ENCODE data around the gene AFMID.
"Not testable (repeated sequence)": the region's sequence is repeated elsewhere in the genome, so short reads cannot be mapped to it uniquely, and the experiment has no call there.

The AFMID gene

DNA sequence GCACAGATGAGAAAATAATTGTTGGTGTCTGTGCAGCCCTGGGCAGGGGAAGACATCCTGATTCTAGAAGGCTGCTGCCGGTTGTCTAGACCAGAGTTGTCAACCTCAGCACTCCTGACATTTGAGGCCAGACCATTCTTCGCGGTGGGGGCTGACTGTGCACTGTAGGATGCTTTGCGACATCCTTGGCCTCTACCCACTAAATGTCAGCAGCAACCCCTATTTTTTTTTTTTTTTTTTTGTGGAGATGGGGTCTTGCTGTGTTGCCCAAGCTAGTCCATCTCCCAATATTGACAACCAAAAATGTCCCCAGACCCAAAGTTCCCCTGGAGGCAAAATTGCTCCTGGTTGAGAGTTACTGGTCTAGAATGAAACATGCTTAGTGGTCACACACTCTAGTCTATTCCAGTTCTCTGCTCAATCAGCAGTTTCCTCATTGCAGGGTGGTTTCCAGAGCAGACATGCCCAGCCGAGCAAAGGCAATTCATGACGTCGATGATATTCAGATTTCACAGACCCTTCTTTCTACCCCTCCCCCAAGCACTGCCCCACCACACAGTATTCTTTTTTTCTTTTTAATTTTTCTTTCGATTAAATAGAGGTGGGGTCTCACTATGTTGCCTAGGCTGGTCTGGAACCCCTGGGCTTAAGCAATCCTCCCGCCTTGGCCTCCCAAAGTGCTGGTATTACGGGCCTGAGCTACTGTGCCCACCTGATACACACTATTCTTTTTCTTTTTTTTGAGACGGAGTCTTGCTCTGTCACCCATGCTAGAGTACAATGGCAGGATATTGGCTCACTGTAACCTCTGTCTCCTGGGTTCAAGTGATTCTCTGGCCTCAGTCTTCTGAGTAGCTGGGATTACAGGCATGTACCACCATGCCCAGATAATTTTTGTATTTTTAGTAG lies 32.0 kb upstream of the AFMID start:
- DNase-seq (ENCODE audit: low spot score), result no peak

DNA sequence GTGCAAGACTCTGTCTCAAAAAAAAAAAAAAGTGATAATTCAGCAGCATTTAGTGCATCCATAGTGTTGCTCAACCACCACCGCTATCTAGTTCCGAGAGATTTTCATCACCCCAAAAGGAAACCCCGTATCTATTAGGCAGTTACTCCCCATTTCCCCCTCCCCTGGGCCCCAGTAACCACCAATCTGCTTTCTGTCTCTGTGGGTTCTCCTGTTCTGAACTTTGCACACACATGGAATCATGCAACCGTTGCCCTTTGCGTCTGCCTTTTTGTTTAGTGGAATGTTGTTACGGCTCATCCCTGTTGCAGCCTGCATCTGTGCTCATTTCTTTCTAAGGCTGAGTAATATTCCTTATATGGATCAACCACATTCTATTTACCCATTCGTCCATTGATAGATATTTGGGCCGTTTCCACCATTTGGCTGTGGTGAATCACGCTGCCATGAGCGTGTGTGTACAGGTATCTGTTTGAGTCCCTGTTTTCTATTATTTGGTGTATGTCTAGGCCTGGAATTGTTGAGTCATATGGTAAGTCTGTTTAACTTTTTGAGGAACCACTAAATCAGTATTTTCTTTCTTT lies 27.5 kb upstream of the AFMID start:
- no peak for DNase-seq (ENCODE audit: low spot score)

DNA sequence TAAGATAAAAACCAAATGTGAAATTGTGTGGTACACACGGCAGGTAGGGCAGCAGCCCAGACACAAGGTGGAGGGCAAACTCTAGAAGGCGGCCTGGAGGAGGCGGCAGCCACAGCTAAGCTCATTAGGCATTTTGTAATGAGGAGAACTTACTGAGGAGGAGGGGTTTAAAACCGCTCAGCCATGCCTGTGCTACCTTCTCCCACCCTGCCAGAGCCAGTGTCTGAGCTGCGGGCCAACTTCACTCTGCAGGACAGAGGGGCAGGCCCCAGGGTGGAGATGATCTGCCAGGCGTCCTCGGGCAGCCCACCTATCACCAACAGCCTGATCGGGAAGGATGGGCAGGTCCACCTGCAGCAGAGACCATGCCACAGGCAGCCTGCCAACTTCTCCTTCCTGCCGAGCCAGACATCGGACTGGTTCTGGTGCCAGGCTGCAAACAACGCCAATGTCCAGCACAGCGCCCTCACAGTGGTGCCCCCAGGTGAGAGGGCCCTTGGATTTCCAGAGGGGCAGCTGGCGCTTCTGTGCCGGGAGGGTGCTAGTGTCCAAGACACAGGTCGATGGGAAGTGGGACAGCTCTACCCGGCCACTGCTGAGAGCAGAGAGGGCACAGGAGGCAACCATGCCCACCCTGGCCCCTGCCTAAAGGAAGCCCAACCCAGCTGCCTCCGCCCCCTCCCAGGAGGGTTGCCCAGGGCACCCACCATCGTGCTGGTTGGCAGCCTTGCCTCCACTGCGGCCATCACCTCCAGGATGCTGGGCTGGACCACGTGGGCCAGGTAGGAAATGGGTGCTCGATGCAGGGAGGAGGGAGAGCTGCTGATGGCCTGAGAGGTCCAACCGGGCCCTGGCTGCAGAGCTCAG lies 23.0 kb upstream of the AFMID start:
- DNase-seq (ENCODE audit: low spot score), result no peak

DNA sequence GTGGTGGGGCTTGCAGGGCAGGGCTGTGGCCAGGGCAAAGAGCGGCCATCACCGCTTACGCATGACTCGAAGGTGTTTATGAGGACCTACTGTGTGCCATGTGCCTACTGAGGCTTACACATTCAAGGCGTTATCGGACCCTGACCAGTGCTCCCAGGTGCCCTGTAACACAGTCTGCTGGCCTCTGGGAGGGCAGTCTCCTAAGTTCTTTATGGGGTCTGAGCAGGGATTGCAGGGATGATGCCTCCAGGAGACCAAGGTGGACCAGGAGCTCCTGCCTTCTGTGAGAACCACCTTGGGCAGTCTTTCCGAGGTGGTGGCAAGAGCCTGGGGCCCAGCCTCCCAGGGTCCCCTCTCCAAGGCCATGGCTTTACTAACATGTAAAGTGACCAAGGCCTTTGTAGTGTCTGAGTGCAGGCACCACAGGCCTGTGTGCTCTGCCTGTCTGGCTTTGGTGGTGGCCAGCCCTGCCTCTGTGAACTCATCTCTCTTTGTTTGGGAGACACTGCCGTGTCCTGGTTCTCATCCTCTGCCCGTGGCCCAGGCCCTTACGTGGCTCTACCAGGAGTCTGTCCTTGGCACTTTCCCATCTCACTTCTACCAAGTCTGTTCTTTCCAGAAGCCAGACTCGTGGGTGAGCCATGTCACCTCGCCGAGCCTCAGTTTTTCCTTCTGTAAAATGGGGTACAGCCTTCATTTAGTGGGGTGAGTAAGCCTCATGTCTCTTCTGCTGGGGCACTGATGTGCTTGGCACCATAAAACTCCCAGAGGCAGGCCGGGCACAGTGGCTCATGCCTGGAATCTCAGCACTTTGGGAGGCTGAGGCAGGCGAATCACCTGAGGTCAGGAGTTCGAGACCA lies 22.2 kb upstream of the AFMID start:
- DNase-seq (ENCODE audit: low spot score), result no peak

DNA sequence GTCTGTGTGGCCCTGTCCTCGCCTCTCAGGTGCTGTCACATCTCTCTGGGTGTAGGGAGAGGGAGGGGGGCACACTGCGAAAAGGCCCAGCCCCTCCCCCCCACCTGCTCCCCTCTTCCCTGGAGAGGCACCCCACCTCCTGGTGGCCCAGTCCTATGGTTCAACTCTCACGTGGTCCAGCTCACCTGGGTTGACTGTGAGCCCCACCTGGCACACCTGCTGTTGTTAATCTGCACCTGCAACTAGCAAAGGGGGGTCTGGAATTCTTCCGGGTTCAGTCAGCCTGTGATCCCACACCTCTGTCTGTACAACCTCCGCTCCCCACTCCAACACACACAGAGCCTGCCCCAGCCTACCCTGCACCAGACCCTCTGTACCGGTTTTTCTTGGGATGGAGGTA lies 20.7 kb upstream of the AFMID start:
- DNase-seq (ENCODE audit: low spot score), result no peak

DNA sequence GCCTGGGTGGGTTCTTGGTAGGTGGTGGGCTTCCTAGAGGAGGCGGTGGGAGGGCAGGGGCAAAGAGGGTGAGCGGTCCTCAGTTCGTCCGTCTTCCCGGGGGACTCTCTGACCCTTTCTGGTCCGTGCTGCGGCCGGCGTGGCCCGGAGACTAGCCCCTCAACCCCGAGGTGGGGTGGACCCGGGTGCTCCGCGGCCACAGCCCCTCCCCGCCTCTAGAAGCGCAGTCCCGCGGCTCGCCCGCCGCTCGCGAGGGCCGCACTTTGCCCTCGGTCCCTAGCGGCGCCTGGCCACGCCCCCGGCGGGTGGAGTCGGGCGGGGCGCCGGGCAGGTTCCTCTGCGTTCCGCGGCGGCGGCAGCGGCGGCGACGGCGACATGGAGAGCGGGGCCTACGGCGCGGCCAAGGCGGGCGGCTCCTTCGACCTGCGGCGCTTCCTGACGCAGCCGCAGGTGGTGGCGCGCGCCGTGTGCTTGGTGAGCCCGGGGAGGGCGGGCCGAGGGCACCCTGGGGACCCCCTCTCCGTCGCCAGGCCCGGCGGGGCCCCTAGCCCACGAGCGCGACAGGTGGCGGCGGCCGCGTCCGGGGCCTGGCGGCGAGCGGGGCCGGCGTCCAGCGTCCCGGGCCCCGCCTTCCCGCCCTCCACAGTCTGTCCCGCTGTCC lies 18.8 kb upstream of the AFMID start, which contains the start of gene SYNGR2:
SYNGR2 (plus strand) TSS at position 340 of the 661 bp plus-strand sequence; CDS start at position 376, 36 bp downstream.
- DNase-seq (ENCODE audit: low spot score), result peak; percentile 82

DNA sequence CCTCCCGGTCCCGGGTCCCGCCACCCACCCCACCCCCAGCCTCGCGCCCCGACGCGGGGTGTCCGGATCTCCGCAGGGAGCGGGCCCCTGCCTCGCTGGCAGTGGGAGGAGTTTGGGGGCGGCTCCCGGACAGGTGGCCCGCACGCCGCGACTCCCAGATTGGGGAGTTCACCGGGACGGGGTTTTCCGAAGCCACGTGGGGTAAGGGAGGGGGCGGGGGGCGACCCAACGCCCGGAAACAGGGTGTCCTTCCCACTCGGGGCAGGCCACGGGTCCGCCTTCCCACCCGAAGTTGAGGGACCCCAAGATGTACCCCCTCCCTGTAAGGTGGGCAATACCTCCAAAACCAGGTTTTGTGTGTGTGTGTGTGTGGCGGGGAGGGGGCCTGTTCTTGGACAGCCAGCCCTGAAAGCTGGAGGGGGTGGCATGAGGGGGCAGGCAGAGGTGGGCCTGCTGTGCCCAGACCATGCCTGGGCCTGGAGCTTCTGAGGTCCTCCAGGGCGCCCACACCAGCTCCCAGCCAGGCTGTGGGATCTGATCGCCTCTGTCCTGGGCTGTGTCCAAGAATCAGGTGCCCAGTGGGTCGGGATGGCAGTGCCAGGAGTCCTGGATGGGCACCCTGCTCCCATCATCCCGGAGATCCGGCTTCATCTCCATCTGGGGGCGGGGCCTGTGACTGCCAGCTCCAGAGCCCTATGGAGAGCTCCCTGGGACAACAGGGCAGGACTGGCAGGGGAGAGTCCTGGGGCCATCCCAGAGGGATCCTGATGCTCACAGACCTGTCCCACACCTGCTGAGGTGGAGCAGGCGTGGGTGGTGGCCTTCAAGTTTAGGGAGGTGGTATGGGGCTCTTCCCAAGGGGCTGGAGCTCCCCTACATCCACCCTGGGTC lies 18.0 kb upstream of the AFMID start:
- peak; percentile 85 for DNase-seq (ENCODE audit: low spot score)

DNA sequence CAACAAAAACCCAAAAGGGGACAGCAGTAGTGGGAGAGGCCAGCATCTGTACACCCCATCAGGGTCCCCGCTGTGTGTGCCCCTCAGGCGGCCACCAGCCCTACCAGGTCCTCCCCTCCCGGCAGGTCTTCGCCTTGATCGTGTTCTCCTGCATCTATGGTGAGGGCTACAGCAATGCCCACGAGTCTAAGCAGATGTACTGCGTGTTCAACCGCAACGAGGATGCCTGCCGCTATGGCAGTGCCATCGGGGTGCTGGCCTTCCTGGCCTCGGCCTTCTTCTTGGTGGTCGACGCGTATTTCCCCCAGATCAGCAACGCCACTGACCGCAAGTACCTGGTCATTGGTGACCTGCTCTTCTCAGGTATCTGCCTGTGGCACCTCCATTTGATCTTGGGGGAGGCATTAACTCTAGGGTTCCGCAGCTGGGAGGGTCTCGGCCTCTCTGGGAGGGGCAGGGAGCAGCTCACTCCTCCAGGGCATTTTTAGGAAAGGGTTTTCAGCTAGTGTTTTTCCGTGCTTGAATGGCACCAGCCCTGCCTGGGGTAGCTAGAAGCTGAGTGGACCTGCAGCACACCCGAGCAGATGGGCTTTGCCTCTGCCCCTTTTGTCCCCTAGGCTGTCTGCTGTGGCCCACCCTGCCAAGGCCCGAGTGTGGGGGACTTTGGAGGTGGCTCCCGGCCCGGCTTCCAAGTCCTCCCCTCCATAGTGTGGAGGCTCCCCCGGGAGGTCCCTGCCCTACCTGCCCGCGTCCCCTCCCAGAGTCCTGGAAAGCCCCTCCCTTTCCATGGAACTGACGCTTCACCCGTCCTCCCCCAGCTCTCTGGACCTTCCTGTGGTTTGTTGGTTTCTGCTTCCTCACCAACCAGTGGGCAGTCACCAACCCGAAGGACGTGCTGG lies 16.2 kb upstream of the AFMID start:
- DNase-seq (ENCODE audit: low spot score), result no peak

DNA sequence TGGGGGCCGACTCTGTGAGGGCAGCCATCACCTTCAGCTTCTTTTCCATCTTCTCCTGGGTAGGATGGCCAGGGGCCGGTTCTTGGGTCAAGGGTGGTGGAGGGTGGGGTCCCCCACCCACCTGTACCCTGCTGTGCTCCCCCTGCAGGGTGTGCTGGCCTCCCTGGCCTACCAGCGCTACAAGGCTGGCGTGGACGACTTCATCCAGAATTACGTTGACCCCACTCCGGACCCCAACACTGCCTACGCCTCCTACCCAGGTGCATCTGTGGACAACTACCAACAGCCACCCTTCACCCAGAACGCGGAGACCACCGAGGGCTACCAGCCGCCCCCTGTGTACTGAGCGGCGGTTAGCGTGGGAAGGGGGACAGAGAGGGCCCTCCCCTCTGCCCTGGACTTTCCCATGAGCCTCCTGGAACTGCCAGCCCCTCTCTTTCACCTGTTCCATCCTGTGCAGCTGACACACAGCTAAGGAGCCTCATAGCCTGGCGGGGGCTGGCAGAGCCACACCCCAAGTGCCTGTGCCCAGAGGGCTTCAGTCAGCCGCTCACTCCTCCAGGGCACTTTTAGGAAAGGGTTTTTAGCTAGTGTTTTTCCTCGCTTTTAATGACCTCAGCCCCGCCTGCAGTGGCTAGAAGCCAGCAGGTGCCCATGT lies 15.4 kb upstream of the AFMID start:
- not testable (repeated sequence) for DNase-seq (ENCODE audit: low spot score)

DNA sequence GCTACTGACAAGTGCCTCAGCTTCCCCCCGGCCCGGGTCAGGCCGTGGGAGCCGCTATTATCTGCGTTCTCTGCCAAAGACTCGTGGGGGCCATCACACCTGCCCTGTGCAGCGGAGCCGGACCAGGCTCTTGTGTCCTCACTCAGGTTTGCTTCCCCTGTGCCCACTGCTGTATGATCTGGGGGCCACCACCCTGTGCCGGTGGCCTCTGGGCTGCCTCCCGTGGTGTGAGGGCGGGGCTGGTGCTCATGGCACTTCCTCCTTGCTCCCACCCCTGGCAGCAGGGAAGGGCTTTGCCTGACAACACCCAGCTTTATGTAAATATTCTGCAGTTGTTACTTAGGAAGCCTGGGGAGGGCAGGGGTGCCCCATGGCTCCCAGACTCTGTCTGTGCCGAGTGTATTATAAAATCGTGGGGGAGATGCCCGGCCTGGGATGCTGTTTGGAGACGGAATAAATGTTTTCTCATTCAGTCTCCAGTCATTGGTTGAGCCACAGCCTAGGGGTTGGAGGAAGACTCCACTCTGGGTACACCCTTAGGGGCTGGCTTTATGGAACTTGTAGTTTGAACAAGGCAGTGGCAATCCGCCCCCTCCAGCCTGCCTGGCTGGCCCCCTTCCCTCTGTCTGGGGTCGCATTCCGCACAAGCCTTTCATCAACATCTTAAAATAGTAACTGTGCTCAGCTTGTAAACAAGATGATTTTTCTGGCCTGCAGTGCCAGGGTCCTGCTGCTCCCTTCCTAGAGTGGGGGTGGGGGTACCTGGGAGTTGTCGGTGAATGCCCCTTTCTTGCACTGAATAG lies 14.7 kb upstream of the AFMID start:
- DNase-seq (ENCODE audit: low spot score), result no peak

DNA sequence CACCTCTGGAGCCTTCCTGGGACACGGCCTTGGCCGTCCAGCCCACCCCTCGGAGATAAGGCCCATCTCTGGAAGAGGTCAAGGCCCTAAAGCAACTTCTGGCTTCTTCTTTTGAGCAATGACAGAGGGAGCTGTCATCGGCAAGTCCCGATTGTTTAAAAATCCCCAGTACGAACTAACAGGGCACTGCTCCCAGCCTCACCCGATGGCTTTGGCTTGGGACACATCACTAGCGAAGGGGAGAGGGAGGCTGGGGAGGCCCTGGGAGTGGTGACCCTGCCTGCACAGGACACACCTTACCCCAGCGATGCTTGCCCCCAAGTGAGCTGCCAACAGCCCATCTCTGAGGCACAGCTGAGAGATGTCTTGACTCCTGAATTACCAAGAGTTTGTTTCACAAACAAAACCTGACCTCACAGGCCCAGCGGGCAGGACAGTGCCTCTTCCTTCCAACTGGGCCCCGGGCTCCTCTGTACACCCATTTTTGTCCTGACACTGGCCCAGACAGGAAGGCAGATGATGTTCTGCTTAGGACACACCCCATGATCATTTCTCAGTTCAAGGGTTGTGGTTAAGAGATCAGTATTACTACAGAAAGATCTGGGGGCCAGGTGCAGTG lies 14.0 kb upstream of the AFMID start:
- no peak for DNase-seq (ENCODE audit: low spot score)

DNA sequence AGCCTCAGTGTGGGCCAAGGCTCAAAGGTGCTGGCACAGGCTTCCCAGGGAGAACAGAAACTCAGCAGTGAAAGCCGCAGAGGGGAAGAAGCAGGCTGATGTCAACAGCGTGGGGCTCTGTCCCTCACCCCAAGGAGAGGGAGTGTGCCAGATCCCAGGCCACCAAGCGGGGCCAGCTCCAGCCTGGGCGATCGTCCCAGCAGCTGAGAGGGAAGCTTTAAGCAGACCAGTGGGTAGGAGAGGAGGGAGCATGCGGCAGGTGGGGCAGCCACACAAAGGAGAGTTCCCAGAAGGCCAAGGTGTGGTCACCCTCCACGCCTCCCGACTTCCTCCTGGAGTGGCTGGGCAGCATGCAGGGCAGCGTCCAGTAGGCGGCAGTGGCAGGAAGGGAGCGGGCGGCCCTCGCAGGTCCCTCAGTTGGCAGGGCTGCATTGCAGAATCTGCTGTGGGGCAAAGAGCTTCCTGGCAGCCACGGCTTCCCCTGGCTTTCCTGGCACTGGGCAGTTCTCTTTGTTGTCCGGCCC lies 12.8 kb upstream of the AFMID start:
- DNase-seq (ENCODE audit: low spot score), result no peak

DNA sequence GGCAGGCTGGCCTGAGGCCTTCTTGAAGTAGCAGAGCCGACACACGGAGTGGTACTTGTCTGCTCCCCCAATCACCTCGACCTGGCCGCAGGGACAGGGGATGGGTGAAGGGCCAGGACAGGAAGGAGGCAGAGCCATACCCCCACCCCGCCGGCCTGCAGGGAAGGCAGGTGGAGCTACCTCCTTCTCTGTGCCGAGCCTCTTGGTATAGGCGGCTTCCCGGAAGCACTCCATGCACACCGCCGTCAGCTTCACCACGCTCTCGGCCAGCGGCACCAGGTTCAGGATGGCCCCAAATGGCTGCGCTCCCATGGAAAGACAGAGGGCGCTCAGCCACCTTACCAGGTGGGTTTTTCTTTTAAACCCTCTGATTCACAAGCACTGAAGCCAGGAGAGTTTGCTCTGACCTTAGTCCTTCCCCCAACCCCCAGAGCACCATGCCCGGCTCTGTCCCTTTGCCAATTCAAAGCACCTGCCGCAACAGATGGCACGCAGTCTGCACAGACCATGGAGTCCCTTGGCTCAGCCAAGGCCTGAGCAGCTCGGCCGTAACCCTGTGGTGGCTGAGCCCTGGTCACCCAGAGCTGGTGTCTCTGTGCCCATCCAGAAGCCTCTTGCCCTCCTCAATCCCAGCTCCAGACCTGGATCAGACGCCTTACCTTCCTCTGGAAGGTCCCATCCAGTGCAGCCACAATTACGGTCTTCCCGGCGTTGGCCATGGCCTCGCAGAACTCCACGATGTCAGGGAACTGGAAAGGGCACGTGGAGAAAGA lies 12.1 kb upstream of the AFMID start:
- DNase-seq (ENCODE audit: low spot score), result no peak

DNA sequence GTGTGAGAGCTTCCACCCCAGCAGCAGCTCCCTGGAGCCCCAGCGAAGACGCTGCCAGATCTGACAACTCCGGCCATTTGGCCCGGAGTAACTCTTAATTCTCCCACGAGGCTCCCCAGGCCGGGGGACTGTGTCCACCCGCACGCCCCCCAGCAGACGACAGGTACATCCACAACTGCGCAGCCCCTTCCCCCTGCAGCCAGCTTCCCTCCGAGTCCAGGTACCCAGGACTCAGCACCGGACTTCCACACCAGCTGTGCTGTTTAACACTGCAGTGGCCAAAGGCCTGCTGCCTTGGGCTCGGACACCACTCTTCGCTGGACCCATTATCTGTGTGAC lies 11.6 kb upstream of the AFMID start:
- DNase-seq (ENCODE audit: low spot score), result no peak

DNA sequence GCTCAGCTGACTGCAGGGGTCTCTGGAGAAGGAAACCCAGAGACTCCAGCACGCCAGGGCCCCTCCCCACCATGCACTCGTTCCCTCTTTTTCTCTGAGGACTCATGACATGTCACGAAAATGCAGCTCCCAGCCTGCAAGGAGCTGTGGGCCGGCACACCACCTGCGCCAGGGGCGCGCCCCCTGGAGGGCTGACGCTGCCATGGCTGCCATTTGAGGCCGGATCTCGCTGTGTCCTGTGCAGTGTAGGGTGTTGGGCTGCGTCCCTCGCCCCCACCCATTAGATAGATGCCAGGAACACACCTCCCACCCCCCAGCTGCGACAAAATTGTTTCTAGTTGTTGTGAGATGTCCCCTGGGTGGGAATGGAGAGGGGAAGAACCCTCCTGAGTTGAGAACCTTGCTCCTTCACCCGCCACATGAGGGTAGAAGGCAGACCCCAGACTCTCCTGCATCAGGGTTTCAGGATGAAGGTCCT lies 10.6 kb upstream of the AFMID start:
- DNase-seq (ENCODE audit: low spot score), result peak; percentile 82

DNA sequence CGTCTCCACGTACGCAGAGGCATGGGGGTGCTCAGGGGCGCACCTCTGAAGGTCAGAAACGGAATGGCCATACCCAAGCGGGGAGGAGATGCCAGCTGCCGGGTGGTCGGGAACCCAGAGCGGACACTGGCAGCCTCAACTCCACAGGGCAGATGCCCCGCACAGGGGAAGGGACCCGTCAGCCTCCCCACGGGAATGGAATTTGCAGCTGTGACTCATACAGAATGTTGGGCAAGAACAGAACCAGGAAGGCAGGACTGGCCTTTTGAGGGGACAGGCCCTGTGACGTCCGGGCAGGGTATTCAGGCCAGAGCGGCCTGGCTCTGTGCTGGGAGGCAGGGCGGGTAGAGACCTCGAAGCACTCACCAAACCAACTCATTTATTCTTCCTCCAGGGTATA lies 7.8 kb upstream of the AFMID start:
- DNase-seq (ENCODE audit: low spot score), result peak; percentile 83
